ENCODE results near the gene SNX9. TPM values are rescaled to one million over a fixed set of nuclear protein-coding genes. Genes with fewer than 3 reads are reported as not detected.

The SNX9 gene
- total RNA-seq, 1 experiment from 2014 or later = 31.3 TPM

GRCh38 chr6:157869673-157870302, 46.7 kb downstream of the SNX9 start:
- no peak for DNase-seq
- Histone ChIP-seq H3K79me1 (ENCODE audit: insufficient read depth, low read depth, low read length, poor library complexity, severe bottlenecking) (no peaks in the 10 kb centered on the region), H2AK5ac (ENCODE audit: insufficient read length, low read length) (no peak overlapping the region), H4K5ac (ENCODE audit: insufficient read length, low read depth, low read length) (no peak overlapping the region), H2BK120ac (ENCODE audit: low read depth, low read length, poor library complexity, severe bottlenecking) (no peak overlapping the region), H3K23ac (ENCODE audit: insufficient read length, low read depth, low read length) (no peak overlapping the region), H4K91ac (ENCODE audit: insufficient read length, low read depth, low read length) (no peak overlapping the region), H3K18ac (ENCODE audit: insufficient read length, low read depth, low read length) (no peak overlapping the region), H3K9ac (ENCODE audit: extremely low read depth, insufficient read length, low read length) (no peak overlapping the region), H4K8ac (replicated peaks; ENCODE audit: insufficient read length, low read depth, low read length) (no peak overlapping the region), H3K4ac (ENCODE audit: low read depth, low read length) (no peak overlapping the region), H2BK15ac (ENCODE audit: low read depth, low read length) (no peak overlapping the region), H3K9me3 (ENCODE audit: control insufficient read depth, low read depth, low read length) (no peaks in the 10 kb centered on the region), H3T11ph (ENCODE audit: low read length) (no peak overlapping the region), H2BK12ac (ENCODE audit: insufficient read length, low read depth, low read length) (no peak overlapping the region), H3K56ac (ENCODE audit: insufficient read length, low read depth, low read length) (no peak overlapping the region), H3K4me1 (ENCODE audit: insufficient read depth, low read length) (no peaks in the 10 kb centered on the region), H2BK20ac (ENCODE audit: low read depth, low read length, poor library complexity, severe bottlenecking) (no peak overlapping the region), H3K27ac (ENCODE audit: insufficient read length, low read depth, low read length) (no peak overlapping the region), H2BK5ac (ENCODE audit: insufficient read length, low read length) (no peak overlapping the region), H3K23me2 (ENCODE audit: insufficient read length, low read depth, low read length, poor library complexity, severe bottlenecking) (no peaks in the 10 kb centered on the region), H3K79me2 (ENCODE audit: insufficient read depth, low read length) (no peaks in the 10 kb centered on the region; the same call in 1 of the 2 replicates), H3K4me2 (ENCODE audit: insufficient read depth, insufficient read length, low read length) (no peak overlapping the region), H4K20me1 (ENCODE audit: control insufficient read depth, insufficient read depth, insufficient read length) (no peaks in the 10 kb centered on the region), H2AFZ (ENCODE audit: low read length) (no peak overlapping the region), H3K27me3 (ENCODE audit: insufficient read depth, low read length) (no peaks in the 10 kb centered on the region), H3K14ac (ENCODE audit: insufficient read depth, low read length) (no peak overlapping the region)
- Mint-ChIP-seq H3K4me3 (no peak overlapping the region), H3K27ac (no peak overlapping the region), H3K4me1 (peaks cover 0 to 15% of the 10 kb centered on the region in 2 experiments; a peak in 2 of 4 replicates), H3K9me3 (no peaks in the 10 kb centered on the region), H3K27me3 (ENCODE audit: low read depth) (no peaks in the 10 kb centered on the region), H3K36me3 (ENCODE audit: insufficient read depth in 1 of 3, low read depth in 3 of 3) (peaks cover 8 to 22% (median 8%) of the 10 kb centered on the region in 3 experiments; a peak in 6 of 7 replicates)
- WGBS (ENCODE audit: extremely low coverage, insufficient read length, low lambda C conversion rate) = 100% methylated on average over 2 of the region's 19 CpGs
- no peak for TF ChIP-seq CTCF (conservative IDR thresholded peaks at IDR 0.05)

Data from H9 (cell line).